Testis (tissue), 3 donors: ENCODE results near the gene PLPPR1. TPM values are rescaled to one million over a fixed set of nuclear protein-coding genes. Genes with fewer than 3 reads are reported as not detected.

Source experiments
- DNase-seq: peaks from one replicate; pipeline ENCODE4 v3.0.0-alpha.2; 2019
- H3K27ac ChIP-seq, 2 donors: fragments of 200-600 bp; sonication (generic); one replicate each; pipeline ENCODE4 v1.5.1; 2019
- H3K27me3 ChIP-seq: fragments of 200-600 bp; sonication (generic); one replicate; pipeline ENCODE4 v1.5.1; 2019
- H3K36me3 ChIP-seq: fragments of 200-600 bp; sonication (generic); one replicate; pipeline ENCODE4 v1.5.1; 2017; ENCODE audit warnings: low read depth; ENCODE audit errors: missing control alignments
- H3K4me1 ChIP-seq: fragments of 200-600 bp; sonication (generic); one replicate; pipeline ENCODE4 v1.5.1; 2019
- H3K4me3 ChIP-seq, 2 donors: fragments of 200-600 bp; sonication (generic); one replicate each; pipeline ENCODE4 v1.5.1; 2017 to 2019
- H3K9me3 ChIP-seq: fragments of 200-600 bp; sonication (generic); one replicate; pipeline ENCODE4 v1.5.1; 2017
- POLR2A ChIP-seq: fragments of 450-650 bp; IDR thresholded peaks from one replicate; pipeline ENCODE4 v1.6.1; 2017; ENCODE audit warnings: antibody characterized with exemption, mild to moderate bottlenecking, moderate library complexity
- WGBS, 2 donors: methylation state at CpG; one replicate each; pipeline ENCODE4 v1.1.5; 2018; 5-methylcytosine and 5-hydroxymethylcytosine counted together
- intact Hi-C: fragments of 100-400 bp; cut with DNase I; formaldehyde crosslinking; loops from one replicate; pipeline ENCODE4 v1.15.1; 2023; ENCODE audit warnings: low total_unique reads
- polyA plus RNA-seq: library from polyadenylated mRNA; stranded (reverse); fragments of 350-450 nt; fragmentation: Illumina TruSeq; extraction: RNeasy Lipid Tissue Mini Kit (QIAGEN cat#74804); gene quantifications from one replicate; pipeline ENCODE4 v1.2.3, GENCODE V29; 2014; ENCODE audit warnings: low read depth, low replicate concordance; ENCODE audit not compliant: insufficient read depth
- total RNA-seq, 2 donors: library from RNA; depleted of rRNA; stranded (reverse); fragments of >200 nt; gene quantifications; one replicate each; pipeline ENCODE4 v1.2.3, GENCODE V29; 2016
- TF ChIP-seq, protein P1 (sequence below), 3 experiments: fragments of 450-650 bp in 2 of 3; fragments of 200-600 bp in 1 of 3; sonication (generic) in 1 of 3; IDR thresholded peaks; one replicate each; pipeline ENCODE4 v1.5.1; 2016 to 2019; ENCODE audit warnings: antibody characterized with exemption in 3 of 3, mild to moderate bottlenecking in 2 of 3, moderate library complexity in 1 of 3

Gene PLPPR1
- total and polyA plus RNA-seq, 3 donors from 2014 or later = 1.2 to 2.9 (median 2.5) TPM

DNA sequence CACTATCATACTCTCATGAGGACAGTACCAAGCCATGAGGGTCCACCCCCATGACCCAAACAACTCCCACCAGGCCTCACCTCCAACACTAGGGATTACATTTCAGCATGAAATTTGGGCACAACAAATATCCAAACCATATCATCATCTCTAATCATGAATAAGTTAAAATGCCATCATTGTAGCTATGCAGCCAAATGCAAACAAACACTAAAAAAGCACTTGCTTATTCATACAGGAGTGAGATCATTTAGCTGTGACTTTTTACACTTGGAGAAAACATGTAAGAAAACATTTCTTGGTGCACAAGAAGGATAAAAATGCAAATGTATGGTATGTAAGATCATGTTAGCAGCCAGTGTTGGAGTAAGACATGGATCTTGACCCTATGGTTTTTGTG lies 332.1 kb downstream of the PLPPR1 start:
- no peaks in the 10 kb centered on the region for H3K4me1 ChIP-seq
- no peaks in the 10 kb centered on the region for H3K9me3 ChIP-seq
- H3K4me3 ChIP-seq = no peak overlapping the region
- DNase-seq = no peak
- no peak overlapping the region for H3K27ac ChIP-seq
- intact Hi-C loops = no loop called here
- no peaks in the 10 kb centered on the region for H3K27me3 ChIP-seq
- no peak for TF ChIP-seq POLR2A
- TF ChIP-seq, protein P1, sequence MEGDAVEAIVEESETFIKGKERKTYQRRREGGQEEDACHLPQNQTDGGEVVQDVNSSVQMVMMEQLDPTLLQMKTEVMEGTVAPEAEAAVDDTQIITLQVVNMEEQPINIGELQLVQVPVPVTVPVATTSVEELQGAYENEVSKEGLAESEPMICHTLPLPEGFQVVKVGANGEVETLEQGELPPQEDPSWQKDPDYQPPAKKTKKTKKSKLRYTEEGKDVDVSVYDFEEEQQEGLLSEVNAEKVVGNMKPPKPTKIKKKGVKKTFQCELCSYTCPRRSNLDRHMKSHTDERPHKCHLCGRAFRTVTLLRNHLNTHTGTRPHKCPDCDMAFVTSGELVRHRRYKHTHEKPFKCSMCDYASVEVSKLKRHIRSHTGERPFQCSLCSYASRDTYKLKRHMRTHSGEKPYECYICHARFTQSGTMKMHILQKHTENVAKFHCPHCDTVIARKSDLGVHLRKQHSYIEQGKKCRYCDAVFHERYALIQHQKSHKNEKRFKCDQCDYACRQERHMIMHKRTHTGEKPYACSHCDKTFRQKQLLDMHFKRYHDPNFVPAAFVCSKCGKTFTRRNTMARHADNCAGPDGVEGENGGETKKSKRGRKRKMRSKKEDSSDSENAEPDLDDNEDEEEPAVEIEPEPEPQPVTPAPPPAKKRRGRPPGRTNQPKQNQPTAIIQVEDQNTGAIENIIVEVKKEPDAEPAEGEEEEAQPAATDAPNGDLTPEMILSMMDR (IDR thresholded peaks at IDR 0.05) = no peak
- no peaks in the 10 kb centered on the region for H3K36me3 ChIP-seq

DNA sequence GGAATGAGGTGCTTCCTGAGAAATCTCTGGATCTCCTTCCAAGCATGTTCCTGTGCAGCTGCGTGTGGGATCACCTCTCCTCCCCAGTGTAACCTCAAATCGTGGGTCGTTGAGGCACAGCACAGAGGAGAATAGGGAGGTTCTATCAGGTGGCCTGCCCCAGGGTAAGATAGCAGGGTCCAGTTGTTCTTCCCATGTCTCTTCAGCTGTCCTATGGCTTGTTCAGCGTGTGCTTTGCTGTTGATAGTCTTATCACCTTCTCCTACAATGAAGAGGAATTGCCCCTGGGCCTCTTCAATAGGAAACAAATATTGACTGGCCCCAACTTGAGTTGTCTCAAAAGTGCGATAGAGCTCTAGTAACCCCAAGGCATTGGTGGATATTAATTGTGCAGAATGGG lies 333.9 kb downstream of the PLPPR1 start:
- Histone ChIP-seq H3K27me3 (no peaks in the 10 kb centered on the region), H3K36me3 (no peaks in the 10 kb centered on the region), H3K4me3 (no peak overlapping the region), H3K27ac (no peak overlapping the region), H3K4me1 (no peaks in the 10 kb centered on the region), H3K9me3 (no peaks in the 10 kb centered on the region)
- DNase-seq = no peak
- TF ChIP-seq POLR2A = no peak
- TF ChIP-seq, protein P1 (IDR thresholded peaks at IDR 0.05) = no peak
- intact Hi-C loops = no loop called here
- 74 to 100% methylated on average over 5 of the region's 5 CpGs for WGBS, 2 donors

DNA sequence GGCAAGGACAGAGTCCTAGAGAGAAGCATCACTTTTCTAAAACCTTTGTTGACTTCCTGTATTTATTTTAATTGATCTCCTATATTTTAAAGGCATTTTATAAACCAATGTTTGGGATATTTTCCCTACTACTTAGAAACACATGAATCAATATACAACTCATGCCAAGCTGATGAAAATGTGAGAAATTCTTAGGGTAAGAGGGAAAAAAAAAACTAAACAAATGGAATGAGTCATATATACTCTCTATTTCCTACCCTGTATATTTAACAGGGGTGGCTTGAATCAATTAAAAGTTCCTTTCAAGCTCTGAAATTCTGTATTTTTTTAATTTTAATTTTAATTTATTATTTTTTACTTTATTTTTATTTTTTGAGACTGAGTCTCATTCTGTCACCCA lies 336.7 kb downstream of the PLPPR1 start:
- intact Hi-C loops = no loop called here
- Histone ChIP-seq H3K9me3 (no peaks in the 10 kb centered on the region), H3K27ac (no peak overlapping the region), H3K27me3 (no peaks in the 10 kb centered on the region), H3K4me3 (no peak overlapping the region), H3K36me3 (no peaks in the 10 kb centered on the region), H3K4me1 (no peaks in the 10 kb centered on the region)
- TF ChIP-seq, protein P1 (IDR thresholded peaks at IDR 0.05) = no peak
- TF ChIP-seq POLR2A = no peak
- DNase-seq = no peak

DNA sequence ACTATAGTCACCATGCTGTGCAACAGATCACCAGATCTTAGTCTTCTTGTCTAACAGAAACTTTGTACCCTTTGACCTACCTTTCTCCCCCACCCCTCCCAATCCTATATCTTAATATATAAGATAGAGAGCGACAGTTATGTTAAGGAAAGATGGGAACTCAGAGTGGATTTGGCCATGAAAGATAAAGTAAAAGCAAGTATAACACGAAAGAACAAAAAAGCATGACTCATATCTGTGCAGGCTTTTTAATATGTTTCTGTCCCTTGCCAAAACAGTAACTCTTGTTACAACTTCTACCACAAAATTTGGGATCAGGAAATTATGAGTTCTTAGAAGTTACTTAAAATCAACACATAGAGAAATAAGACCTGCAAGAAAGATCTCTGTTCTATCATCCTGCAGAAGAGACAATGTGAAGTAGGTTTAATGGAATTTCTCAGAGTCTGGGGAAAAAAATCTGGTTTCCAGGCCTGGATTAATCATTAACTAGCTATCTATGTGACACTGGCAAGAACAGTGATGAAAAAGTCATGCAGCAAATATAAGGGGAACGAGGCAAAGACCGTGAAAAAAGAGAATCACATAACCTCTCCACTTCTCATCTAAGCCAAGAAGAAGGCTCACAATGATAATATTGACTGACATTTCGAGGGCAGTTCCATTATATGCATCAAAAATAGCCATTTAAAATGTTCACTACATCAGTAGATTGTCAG lies 337.7 kb downstream of the PLPPR1 start:
- TF ChIP-seq POLR2A = no peak
- TF ChIP-seq, protein P1 (IDR thresholded peaks at IDR 0.05) = no peak
- intact Hi-C loops = no loop called here
- no peak for DNase-seq

DNA sequence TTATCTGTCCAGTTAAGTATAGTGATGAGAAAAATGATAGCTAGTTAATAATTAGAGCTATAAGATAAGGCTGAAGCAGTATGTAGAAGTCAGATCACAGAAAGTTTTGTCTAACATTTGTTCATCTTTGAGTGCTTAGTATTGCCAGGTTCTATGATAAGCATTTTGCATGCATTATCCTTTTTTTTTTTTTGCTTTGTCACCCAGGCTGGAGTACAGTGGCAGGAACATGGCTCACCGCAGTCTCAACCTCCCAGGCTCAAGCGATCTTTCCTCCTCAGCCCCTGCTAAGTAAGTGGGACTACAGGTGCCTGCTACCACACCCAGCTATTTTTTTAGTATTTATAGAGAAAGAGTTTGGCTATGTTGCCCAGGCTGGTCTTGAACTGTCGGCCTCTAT lies 338.8 kb downstream of the PLPPR1 start:
- H3K27me3 ChIP-seq = no peaks in the 10 kb centered on the region
- WGBS, 2 donors = 96 to 98% methylated on average over 3 of the region's 3 CpGs
- TF ChIP-seq POLR2A = no peak
- TF ChIP-seq, protein P1 (IDR thresholded peaks at IDR 0.05) = no peak
- DNase-seq = no peak
- H3K36me3 ChIP-seq = no peaks in the 10 kb centered on the region
- H3K27ac ChIP-seq = no peak overlapping the region
- H3K4me1 ChIP-seq = no peaks in the 10 kb centered on the region
- intact Hi-C loops = no loop called here
- H3K9me3 ChIP-seq = no peaks in the 10 kb centered on the region
- no peak overlapping the region for H3K4me3 ChIP-seq

More for the DNA sequence above, 337.7 kb downstream of the PLPPR1 start:
- Histone ChIP-seq H3K4me1 (no peaks in the 10 kb centered on the region), H3K27me3 (no peaks in the 10 kb centered on the region), H3K4me3 (no peak overlapping the region), H3K36me3 (no peaks in the 10 kb centered on the region), H3K9me3 (no peaks in the 10 kb centered on the region), H3K27ac (no peak overlapping the region)
- WGBS, 2 donors = 51 to 57% methylated on average over 5 of the region's 5 CpGs
